ACHN (cell line): ENCODE measurements around the gene UXS1.

Experiments
- DNase-seq: peaks from one replicate; pipeline ENCODE4 v3.0.0-alpha.2; 2015
- in situ Hi-C: cut with HindIII; loops from 2 replicates; pipeline ENCODE4 v1.10.0; 2017; ENCODE audit warnings: low sequenced_read_pairs, low pct_ligation_motif_present, low pct_unique_long_range_greater_than_20kb

Gene UXS1

DNA sequence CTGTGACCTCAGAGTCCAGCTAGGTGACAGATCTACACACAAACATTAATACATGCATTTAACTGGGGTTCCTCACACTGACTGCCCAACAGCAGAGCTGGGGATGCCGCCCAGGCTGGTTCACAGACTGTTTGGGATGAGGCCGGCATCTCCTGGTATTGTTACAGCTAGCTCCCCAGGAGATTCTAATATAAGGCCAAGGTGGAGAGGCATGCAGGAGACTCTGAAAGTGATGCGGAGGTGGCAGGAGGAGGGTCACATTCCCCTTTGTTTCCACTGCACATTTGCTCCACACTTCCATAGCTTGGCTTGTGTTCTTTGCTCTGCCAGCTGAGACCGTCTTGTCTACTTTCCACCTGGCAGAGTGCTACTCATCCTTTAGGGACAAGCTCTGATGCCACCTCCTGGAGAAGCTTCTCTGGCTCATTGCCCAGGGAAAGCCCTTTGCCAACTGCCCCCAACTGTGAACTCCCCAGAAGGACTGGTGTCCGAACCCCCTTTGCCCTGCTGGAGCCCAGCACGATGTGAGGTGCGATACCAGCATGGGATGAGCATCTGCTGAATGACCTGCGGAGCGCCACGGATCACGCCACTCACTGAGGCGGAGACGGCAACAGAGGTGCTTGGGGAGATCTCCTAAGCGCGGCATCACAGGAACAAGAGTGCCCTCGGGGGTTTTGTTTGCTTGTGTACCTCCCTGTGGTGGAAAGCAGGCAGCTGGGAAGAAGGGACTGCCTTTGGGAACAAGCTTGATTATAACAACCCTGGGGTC is 88.8 kb downstream of the UXS1 start:
- in situ Hi-C loops = no loop called here
- DNase-seq = no peak

DNA sequence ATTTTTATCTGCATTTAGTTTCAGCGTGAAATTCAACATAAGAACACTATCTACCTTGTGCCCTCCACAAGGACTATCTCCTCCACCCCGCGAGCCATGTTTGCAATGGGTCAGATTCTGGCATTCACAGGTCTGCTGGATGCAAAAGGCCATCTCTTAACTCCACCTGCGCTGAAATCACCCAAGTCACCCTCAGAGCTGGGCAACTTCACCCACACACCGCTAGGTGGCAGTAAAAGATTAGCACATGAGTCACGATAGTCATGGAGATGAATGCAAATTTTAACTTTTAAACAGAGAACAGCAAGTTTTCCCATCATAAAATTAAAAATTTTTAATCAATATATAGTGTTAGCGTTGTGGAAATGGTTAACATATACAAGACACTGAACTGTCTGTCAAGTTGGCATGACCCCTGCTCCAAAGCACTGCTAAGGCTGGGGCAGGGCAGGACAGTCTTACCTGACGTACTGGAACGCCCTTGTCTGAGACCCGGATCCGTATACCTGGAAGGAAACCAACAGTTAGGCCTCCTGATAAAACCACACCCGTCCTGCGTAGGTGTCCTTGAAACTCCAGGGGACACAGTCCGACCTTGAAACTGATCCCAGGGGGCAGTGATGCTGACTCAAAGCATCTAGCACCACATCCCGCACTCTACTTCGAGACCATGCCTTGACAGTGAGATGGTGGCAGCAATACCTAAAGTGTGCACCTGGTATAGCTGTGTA is 89.6 kb downstream of the UXS1 start:
- DNase-seq = peak; percentile 77

DNA sequence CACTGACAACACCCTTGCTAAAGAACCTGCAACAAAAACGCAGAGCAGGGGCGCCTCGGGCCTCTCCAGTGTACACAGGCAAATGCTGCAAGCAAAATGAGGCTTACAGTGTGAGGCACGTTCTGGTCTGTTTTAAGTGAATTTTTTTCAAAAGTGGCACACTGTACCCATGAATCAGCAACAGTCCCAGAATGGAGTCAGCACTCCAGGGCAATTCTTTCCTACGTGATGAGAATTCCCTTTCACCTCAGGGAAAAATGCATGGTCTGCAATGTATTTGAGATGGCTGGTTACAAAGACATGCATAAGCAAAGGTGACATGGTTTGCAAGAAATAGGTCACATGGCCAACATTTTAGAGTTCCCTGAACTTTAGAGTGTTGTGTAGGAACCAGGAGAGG is 94.4 kb downstream of the UXS1 start:
- in situ Hi-C loops = no loop called here
- no peak for DNase-seq

More for the DNA sequence above, 89.6 kb downstream of the UXS1 start:
- in situ Hi-C loops = no loop called here

DNA sequence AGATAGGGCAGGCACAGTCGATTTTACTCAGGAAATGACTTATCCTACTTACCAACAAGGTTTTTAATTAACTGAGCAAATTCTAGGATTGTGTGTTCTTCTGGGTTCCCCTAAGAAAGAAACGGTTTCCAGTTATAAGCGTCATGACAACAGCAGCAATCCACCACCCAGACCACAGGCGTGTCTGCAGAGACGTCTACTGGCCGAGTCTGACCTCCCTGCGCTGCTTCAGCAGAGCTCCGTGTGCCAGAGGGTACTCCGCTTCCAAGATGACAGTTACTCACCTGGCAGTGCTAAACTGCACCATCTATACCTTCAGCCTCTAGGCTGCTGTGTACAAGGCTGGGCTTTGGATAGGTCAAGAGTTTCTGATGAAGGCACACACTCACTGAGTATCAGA is 95.4 kb downstream of the UXS1 start:
- no peak for DNase-seq
- in situ Hi-C loops = no loop called here

DNA sequence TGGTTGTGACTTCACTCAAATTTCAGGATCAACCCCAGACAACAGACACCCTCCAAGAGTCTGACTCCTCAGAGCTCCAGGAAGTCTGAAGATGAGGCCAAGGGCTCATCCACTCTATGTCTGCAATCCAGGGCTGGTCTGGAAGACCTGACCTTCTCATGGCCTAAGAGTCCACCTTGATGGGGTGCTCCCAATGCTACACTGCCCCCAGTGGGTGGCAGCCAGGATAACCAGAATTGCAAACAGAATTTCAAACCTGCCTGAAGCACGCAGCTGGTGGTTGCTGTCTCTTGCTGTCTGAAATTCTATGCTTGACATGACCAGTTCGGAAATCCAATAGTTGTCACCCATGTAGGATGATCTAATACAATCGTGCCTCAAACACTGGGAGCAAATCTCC is 96.0 kb downstream of the UXS1 start:
- DNase-seq = no peak
- in situ Hi-C loops = no loop called here

DNA sequence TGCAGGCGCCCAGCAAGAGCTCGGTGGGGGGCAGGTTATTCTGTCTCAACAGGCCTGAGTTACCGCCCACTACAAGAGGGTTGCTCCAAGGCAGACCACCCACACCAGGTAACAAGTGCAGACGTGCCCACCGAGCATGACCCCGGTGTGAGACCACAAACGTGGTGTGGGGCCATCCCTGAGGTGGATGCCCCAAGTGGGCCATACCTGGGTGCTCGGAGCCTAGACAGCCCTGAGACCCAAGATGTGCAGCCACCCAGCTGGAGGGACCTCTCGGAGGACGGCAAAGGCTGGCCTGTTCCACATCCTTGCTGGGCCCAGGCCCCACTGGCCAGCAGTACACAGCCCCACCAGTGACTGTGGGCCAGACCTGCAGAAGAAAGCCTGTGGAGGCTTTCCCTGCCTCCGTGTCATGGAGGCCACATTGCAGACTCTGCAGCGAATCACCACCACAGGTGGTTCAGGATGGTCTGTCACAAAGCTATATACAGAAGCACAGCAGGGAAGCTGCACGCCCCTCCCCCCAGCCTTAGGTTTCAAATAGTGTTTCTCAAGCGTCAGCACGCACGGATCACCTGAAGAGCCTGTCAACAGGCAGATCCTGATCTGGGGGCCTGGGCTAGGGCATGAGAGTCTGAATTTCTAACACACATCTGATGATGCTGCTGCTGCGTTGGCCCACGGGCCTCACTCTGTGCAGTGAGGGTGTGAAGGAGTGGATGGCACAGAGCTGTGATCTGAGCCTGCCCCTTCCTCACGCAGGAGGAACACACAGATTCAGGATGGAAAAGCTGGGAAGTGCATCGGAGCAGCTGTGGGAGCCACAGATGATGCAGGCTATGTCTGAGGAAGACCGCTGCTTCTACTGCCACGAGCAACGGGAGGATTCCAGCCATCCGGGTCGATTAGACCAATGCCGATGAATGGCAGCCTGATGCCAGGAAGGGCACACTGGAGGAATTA is 96.8 kb downstream of the UXS1 start:
- DNase-seq = no peak
- in situ Hi-C loops = no loop called here

DNA sequence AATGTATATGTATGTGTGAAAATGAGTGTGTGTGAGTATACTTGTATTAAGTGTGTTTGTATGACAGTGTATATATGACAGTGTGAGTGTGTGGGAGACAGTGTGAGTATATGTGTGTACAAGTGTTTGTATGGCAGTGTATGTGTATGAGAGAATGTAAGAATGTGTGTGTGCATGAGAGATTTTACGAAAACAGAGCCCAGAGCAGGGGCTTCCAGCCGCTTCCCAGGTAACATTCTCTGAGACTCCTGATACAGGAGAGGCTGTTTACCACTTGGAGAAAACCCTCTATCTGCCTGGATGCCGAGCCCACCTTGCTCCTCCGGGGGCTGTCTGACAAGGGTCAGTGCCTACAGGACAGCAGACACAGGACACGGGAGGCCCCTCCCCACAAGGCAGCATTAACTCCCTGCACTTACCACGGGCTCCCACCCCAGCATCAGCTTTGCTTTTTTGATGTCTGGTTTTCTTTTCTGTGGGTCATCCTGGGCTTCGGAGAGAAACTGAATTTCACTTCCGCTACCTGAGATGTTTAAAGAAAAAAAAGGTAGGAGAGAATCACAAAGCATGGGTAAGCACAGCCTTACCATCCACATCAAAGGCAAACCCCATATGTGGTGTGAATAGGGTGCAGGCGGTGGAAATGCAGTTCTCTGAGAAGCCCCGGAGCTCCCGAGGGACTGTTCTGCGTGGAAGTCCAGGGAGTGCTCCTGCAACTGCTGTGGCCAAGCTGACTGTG is 97.6 kb downstream of the UXS1 start:
- in situ Hi-C loops = no loop called here
- no peak for DNase-seq

DNA sequence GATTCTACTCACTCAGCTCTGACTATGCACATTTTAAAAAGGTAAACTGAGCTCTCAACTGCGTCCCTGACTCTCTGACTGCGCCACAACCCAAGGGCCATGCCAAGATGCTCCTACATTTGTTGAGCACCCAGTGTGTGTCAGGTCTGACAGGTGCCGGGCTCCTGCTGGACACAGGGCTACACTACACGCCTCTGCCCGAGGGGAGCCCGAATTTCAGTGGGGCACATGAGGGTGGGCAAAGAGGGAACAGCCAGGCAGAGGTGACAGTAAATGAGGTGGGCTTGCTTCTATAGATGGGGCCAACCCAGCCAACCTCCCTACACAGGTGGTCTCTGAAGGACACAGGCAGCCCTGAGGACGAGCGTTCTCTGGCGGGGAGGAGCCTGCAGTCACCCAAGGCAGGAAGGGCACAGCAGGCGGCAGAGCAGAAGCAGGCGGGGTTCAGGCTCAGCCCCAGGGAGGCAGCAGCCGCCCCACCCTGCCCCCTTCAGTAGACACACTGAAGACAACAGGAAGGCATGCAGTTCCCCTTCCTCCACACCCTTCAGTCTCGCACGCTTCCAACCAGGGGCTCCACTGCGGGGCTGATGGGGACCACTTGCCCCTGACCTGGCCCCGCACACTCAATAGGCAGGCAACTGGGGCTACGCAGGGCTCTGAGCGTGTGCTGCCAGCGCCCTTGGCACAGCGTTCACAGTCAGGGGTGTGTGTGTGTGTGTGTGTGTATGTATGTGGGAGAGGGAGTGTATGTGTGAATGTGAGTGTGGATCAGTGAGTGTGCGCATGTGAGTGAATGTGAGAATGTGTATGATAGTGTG is 98.4 kb downstream of the UXS1 start:
- DNase-seq = no peak
- in situ Hi-C loops = no loop called here

DNA sequence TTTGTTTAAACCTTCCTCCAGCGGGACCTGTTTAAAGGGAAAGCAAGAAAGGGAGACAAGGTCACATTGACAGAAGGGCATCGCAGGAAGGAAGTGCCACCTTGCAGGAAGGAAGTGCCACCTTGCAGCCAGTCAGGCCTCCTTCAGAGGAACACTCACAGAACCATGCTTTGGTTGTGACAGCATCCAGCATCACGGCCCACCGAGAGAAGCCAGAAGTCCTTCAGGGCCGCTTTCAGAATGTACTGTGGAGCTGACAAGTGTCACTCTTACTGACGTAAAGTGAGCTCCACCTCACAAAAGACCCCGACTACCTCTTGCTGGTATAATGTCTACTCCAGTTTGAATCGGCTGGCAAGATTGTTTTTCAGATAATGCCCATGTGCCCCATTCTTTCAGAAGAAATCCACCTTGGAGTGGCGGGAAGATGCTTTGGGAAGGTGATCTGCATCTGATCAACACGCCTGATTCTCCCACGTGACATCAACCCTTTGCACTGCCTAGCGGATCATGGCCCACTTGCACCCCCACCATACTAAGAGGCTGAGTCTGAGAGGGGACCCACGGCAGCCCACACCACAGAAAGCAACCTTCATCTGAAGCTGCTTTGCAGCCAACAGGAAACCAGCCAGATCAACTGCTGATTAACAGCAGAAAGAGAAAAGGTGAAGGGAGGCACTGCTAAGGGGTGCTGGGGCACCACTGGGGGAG is 99.8 kb downstream of the UXS1 start:
- in situ Hi-C loops = no loop called here

DNA sequence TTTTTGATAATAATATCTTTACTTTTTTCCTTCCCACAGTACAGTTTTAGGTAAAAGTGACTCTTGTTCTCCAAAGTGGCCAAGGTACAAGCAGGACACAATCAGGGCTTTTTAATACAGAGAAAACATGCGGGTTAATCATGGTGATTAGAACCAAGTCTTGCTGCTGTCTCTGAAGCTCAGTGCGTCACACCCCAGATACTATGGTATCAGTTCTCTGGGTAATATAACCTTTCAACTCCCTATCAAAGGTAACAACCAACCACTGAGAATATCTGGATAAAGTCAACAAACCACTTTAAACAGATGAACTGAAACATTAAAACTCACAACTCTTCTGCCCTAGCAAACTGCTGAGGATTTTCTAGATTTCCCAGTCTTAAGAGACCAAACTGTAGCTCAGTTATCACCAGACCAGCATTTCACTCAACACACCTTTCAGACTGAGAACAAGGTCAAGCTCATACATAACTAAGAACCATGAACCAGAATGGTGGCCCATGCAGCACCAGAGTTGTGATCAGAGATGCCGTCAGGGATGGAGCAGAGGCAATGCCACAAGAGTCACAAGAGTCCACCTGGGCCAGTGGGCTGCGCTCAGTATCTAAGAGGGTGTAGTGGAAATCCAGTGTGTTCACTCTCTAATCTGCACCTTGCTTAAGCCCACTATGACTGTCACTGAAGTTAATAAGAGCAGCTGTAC is 103.0 kb downstream of the UXS1 start:
- DNase-seq = no peak
- in situ Hi-C loops = no loop called here

More for the DNA sequence above, 99.8 kb downstream of the UXS1 start:
- no peak for DNase-seq

DNA sequence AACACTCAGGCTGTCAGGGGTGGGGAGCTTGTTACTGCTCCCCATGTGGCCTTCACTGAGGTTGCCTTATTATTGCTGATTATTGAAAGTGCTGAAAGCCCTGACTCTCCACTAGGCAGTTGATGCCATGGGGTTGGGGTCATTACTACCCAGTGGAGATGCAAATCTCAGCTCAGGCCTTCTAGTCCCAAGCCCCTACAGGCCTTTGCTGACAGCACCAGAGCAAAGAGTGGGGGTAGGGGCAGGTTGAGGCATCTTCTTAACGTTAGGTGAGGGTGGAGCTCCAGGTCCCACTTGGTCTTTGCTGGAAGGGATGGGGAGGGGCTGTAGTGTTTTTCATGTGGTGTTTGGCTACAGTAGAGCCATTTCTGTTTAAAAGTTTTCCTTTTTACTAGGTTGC is 104.5 kb downstream of the UXS1 start:
- in situ Hi-C loops = no loop called here
- DNase-seq = no peak

DNA sequence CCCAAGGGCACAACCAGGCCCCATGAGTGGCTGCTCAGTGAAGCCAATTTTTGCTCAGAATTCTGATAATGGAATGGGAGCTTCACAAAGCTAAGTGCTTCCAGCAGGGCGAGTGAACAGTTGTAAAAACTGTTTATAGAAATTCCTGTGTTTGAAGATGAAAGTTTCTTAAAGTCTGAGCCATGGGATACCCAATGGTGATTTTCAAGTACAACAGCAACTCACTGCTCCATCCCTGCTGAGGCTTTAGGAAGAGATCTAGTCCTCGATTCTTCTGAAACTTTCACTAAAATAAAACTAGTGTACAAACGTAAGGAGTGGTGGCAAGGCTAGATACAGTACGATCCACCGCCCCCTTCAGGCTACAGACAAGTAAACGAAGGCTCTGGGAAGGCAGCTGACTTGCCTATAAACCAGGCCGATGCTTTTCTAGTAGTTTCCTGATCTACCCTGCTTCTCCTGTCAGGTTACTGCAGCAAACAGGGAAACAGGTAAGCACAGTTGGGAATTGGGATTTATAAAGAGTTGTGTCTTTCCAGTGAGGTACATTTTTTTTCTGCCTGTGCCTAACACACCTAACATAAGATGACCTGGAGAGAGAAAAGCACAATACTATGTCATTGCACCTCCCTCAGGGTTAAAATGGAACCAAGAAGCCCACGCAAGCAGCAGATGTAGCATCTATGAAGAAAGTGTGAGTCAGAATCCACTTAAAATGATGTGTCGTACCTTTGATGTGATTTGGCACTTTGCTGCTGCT is 108.7 kb downstream of the UXS1 start:
- in situ Hi-C loops = no loop called here
- DNase-seq = peak; percentile 28

DNA sequence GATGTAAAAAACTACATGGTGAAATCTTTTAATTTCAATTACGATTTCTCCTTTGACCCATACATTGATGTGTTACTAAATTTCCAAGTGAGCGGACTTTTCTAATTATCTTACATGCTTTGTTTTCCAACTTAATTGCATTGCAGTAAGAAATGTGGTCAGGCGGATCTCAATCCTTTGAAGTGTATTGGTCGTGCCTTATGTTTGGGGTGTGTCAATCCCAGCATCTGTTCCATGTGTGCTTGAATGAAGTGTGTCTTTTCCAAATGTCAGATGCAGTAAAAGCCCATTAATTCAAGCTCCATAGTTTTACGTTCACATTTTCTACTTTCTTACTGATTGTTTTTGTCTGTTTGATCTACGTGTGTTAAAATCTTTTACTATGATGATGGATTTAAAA is 113.1 kb downstream of the UXS1 start:
- no peak for DNase-seq
- in situ Hi-C loops = no loop called here

DNA sequence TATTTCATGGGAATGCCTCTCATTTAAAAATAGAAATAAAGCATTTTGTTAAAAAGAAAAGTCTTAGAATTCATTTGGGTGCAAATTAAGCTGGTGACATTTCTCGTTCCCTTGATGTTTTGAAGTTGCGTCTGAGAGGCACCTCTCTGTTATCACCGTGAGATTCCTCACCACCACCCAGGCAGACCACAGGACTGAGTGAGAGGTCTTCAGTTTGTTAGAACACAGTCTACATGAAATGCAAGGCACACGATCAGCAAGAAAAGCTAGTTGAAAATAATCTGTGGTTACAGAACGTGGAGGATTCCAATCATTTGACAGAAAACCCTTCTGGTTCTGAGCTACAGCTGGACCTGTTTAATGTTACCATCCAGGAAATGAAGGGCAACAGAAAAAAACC is 116.0 kb downstream of the UXS1 start:
- in situ Hi-C loops = no loop called here
- DNase-seq = no peak

DNA sequence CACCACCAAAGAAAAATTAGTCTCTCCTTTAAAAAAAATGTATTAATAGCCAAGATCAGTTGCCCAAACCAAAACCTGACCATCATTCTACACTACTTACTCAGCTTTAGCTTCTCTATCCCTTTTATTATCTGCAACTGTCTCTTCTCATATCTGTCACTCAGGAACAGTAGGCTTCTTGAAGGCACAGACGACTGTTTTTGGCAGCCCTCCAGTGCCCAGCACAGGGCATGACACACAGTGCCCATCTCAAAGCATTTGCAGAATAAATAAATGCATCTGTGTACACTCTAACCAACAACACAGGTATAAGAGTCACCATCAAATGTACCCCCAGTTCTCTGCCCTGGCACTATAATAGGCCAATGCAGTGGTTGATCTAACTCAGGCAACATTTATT is 117.2 kb downstream of the UXS1 start:
- in situ Hi-C loops = no loop called here
- DNase-seq = no peak

DNA sequence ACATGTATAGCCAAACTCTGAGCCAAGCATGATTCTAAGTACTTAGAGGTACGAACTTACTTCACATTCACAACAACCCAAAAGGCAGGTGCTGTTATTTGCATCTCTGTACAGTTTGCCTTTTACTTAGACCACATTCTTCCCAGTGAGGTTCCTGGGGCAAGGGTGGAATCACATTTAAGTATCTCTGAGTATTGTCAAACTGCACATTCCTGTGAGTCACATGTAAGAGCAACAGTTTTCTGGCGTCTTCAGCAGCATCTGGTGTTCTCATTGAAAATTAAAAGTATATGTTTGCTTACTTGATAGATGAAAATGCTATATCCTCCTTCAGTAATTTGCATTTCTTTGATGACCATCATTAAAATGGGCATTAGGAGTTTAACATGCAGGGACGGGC is 119.1 kb downstream of the UXS1 start:
- DNase-seq = no peak
- in situ Hi-C loops = no loop called here
